PFSK-1 (cell line): Measurements from ENCODE around the gene CEP55.

Experiments used
- POLR2AphosphoS5 ChIP-seq: IDR thresholded peaks from 2 replicates; pipeline ENCODE4 v1.6.1; 2012; ENCODE audit warnings: low read depth, mild to moderate bottlenecking, control low read depth, low read length, moderate library complexity
- SIN3A ChIP-seq: IDR thresholded peaks from 2 replicates; pipeline ENCODE4 v1.6.1; 2012; ENCODE audit warnings: mild to moderate bottlenecking, low read length, moderate library complexity, borderline replicate concordance; ENCODE audit not compliant: insufficient read depth
- TAF1 ChIP-seq: IDR thresholded peaks from 2 replicates; pipeline ENCODE4 v1.6.1; 2012; ENCODE audit warnings: low read length, control low read depth, borderline replicate concordance; ENCODE audit not compliant: insufficient read depth
- TF ChIP-seq, protein P1 (sequence below), 2 experiments: IDR thresholded peaks; 2 replicates each; pipeline versions ENCODE4 v1.6.1 to v1.8.0; 2011 to 2012; ENCODE audit warnings: low read depth in 2 of 2, low read length in 2 of 2, control low read depth in 1 of 2, inconsistent platforms in 1 of 2, mild to moderate bottlenecking in 1 of 2, moderate library complexity in 1 of 2; ENCODE audit not compliant: insufficient read depth in 1 of 2

DNA sequence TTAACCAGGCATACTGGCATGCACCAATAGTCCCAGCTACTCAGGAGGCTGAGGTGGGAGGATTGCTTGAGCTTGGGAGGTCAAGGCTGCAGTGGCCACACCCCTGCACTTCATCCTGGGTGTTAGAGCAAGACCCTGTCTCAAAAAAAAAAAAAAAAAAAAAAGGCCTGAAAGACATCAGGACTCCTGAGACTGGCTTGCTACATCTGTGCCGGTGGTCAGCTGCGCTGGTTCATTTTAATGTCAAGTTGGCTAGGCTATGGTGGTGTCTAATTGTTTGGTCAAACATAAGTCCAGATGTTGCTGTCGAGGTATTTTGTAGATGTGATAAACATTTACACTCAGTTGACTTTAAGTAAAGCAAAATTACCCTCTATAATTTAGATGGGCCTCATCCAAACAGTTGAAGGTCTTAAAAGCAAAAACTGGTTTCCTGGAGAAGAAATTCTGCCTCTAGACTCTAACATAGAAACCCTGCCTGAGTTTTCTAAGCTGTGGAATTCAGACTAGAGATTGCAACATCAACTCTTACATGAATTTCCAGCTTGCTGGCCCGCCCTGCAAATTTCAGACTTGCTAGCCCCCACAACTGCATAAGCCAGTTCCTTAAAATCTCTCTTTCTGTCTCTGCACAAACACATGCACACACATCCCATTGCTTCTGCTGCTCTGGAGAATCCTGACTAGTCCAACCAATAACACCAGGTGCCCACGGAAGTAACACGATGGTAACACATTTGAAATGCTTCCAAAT, 32.5 kb upstream of the CEP55 start:
- no peak for TF ChIP-seq POLR2AphosphoS5
- TF ChIP-seq, protein P1, sequence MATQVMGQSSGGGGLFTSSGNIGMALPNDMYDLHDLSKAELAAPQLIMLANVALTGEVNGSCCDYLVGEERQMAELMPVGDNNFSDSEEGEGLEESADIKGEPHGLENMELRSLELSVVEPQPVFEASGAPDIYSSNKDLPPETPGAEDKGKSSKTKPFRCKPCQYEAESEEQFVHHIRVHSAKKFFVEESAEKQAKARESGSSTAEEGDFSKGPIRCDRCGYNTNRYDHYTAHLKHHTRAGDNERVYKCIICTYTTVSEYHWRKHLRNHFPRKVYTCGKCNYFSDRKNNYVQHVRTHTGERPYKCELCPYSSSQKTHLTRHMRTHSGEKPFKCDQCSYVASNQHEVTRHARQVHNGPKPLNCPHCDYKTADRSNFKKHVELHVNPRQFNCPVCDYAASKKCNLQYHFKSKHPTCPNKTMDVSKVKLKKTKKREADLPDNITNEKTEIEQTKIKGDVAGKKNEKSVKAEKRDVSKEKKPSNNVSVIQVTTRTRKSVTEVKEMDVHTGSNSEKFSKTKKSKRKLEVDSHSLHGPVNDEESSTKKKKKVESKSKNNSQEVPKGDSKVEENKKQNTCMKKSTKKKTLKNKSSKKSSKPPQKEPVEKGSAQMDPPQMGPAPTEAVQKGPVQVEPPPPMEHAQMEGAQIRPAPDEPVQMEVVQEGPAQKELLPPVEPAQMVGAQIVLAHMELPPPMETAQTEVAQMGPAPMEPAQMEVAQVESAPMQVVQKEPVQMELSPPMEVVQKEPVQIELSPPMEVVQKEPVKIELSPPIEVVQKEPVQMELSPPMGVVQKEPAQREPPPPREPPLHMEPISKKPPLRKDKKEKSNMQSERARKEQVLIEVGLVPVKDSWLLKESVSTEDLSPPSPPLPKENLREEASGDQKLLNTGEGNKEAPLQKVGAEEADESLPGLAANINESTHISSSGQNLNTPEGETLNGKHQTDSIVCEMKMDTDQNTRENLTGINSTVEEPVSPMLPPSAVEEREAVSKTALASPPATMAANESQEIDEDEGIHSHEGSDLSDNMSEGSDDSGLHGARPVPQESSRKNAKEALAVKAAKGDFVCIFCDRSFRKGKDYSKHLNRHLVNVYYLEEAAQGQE (IDR thresholded peaks at IDR 0.05; ENCODE audit: insufficient read depth in 1 of 2, low read depth in 2 of 2, low read length in 2 of 2): no peak
- TF ChIP-seq TAF1: no peak
- TF ChIP-seq SIN3A: no peak
